ENCODE measurements around the gene WNK2. TPM values are rescaled to one million over a fixed set of nuclear protein-coding genes. Genes with fewer than 3 reads are reported as not detected.

The WNK2 gene
- total and polyA plus RNA-seq, 2 experiments from 2014 or later, result 34.5 to 92.2 TPM

- Histone ChIP-seq H3K36me3 (no peaks in the 10 kb centered on the region), H3K4me1 (ENCODE audit: low read depth) (no peaks in the 10 kb centered on the region), H3K27me3 (no peaks in the 10 kb centered on the region), H3K4me3 (no peak overlapping the region), H3K27ac (no peak overlapping the region), H3K9me3 (ENCODE audit: low read depth) (no peaks in the 10 kb centered on the region)
- DNase-seq (ENCODE audit: low read depth in 1 of 2, low spot score in 1 of 2), result no peak
- TF ChIP-seq CTCF (IDR thresholded peaks at IDR 0.05; ENCODE audit: low read depth, low read length), result no peak
These were observed 124.2 kb downstream of the WNK2 start for GRCh38 chr9:93308158-93308602.

GRCh38 chr9:93308676-93309075 is 124.7 kb downstream of the WNK2 start:
- no peaks in the 10 kb centered on the region for H3K27me3 ChIP-seq
- H3K36me3 ChIP-seq, result no peaks in the 10 kb centered on the region
- DNase-seq (ENCODE audit: low read depth in 1 of 2, low spot score in 1 of 2), result no peak
- TF ChIP-seq CTCF (IDR thresholded peaks at IDR 0.05; ENCODE audit: low read depth, low read length), result no peak
- no peaks in the 10 kb centered on the region for H3K4me1 ChIP-seq (ENCODE audit: low read depth)
- H3K27ac ChIP-seq, result no peak overlapping the region
- no peak overlapping the region for H3K4me3 ChIP-seq
- H3K9me3 ChIP-seq (ENCODE audit: low read depth), result no peaks in the 10 kb centered on the region

- H3K4me1 ChIP-seq (ENCODE audit: low read depth), result no peaks in the 10 kb centered on the region
- no peak for TF ChIP-seq CTCF (IDR thresholded peaks at IDR 0.05; ENCODE audit: low read depth, low read length)
- H3K9me3 ChIP-seq (ENCODE audit: low read depth), result no peaks in the 10 kb centered on the region
- no peak overlapping the region for H3K27ac ChIP-seq
- H3K4me3 ChIP-seq, result no peak overlapping the region
- no peaks in the 10 kb centered on the region for H3K27me3 ChIP-seq
- no peaks in the 10 kb centered on the region for H3K36me3 ChIP-seq
- DNase-seq (ENCODE audit: low read depth in 1 of 2, low spot score in 1 of 2), result no peak
These were observed 126.0 kb downstream of the WNK2 start for GRCh38 chr9:93309889-93310425.

- Histone ChIP-seq H3K27me3 (no peaks in the 10 kb centered on the region), H3K9me3 (ENCODE audit: low read depth) (no peaks in the 10 kb centered on the region), H3K27ac (no peak overlapping the region), H3K4me3 (no peak overlapping the region), H3K4me1 (ENCODE audit: low read depth) (no peaks in the 10 kb centered on the region), H3K36me3 (no peaks in the 10 kb centered on the region)
- no peak for DNase-seq (ENCODE audit: low read depth in 1 of 2, low spot score in 1 of 2)
- no peak for TF ChIP-seq CTCF (IDR thresholded peaks at IDR 0.05; ENCODE audit: low read depth, low read length)
These were observed 131.2 kb downstream of the WNK2 start for GRCh38 chr9:93315118-93315517.

GRCh38 chr9:93315960-93316359 is 132.0 kb downstream of the WNK2 start:
- Histone ChIP-seq H3K4me3 (no peak overlapping the region), H3K36me3 (no peaks in the 10 kb centered on the region), H3K27ac (no peak overlapping the region), H3K4me1 (ENCODE audit: low read depth) (no peaks in the 10 kb centered on the region), H3K9me3 (ENCODE audit: low read depth) (no peaks in the 10 kb centered on the region), H3K27me3 (no peaks in the 10 kb centered on the region)
- DNase-seq (ENCODE audit: low read depth in 1 of 2, low spot score in 1 of 2), result no peak
- no peak for TF ChIP-seq CTCF (IDR thresholded peaks at IDR 0.05; ENCODE audit: low read depth, low read length)

All from cardiac muscle cell (in vitro differentiated cells and primary cell).